Psoas muscle (tissue), 8 donors: ENCODE measurements around the gene B4GALT2. TPM values are rescaled to one million over a fixed set of nuclear protein-coding genes. Genes with fewer than 3 reads are reported as not detected.

Experiments used
- ATAC-seq, 4 donors: fragments of 200-7000 bp; cut with Tn5 transposase; one replicate each; pipeline ENCODE4 v1.9.1; 2020; ENCODE audit warnings: moderate library complexity in 3 of 4, mild to moderate bottlenecking in 2 of 4
- DNase-seq, 2 donors: peaks; one replicate each; pipeline ENCODE4 v3.0.0-alpha.2; 2020
- H3K27ac ChIP-seq: fragments of 200-600 bp; one replicate; pipeline ENCODE4 v1.8.0; 2022
- H3K27me3 ChIP-seq, 3 donors: fragments of 200-600 bp in 1 of 3; one replicate each; pipeline versions ENCODE4 v1.6.1 to v1.8.0; 2013 to 2022; ENCODE audit warnings: low read length in 2 of 3, mild to moderate bottlenecking in 2 of 3, moderate library complexity in 1 of 3; ENCODE audit not compliant: insufficient read depth in 3 of 3
- H3K36me3 ChIP-seq, 2 donors: fragments of 200-600 bp in 1 of 2; one replicate each; pipeline versions ENCODE4 v1.6.1 to v1.8.0; 2013 to 2022; ENCODE audit warnings: low read depth in 1 of 2, mild to moderate bottlenecking in 1 of 2, moderate library complexity in 1 of 2; ENCODE audit not compliant: insufficient read depth in 1 of 2
- H3K4me1 ChIP-seq: fragments of 200-600 bp; one replicate; pipeline ENCODE4 v1.8.0; 2022
- H3K4me3 ChIP-seq: fragments of 200-600 bp; one replicate; pipeline ENCODE4 v1.8.0; 2022; ENCODE audit warnings: mild to moderate bottlenecking
- H3K9me3 ChIP-seq: fragments of 200-600 bp; one replicate; pipeline ENCODE4 v1.8.0; 2022
- WGBS, 3 donors: extraction: QIAGEN DNeasy Blood & Tissue Kit; methylation state at CpG; one replicate each; pipeline versions ENCODE4 v1.1.6 to v1.1.7; 2013; 5-methylcytosine and 5-hydroxymethylcytosine counted together
- intact Hi-C, 2 donors: fragments of 100-400 bp; cut with DNase I; formaldehyde crosslinking; loops; one replicate each; pipeline versions ENCODE4 v1.11.0 to v1.14.2; 2022
- polyA plus RNA-seq, 3 donors: library from polyadenylated mRNA; stranded (reverse); fragments of 200-250 nt; gene quantifications; one replicate each; pipeline ENCODE4 v1.2.3, GENCODE V29; 2013
- total RNA-seq, 4 donors: library from RNA; stranded (reverse); fragmentation: NEBNext Ultra II Directional in 2 of 4; extraction: Animal tissue kit (Norgen Biotek cat#: 25700) in 2 of 4; gene quantifications; one replicate each; pipeline versions ENCODE4 v1.2.1 to v1.2.4, GENCODE V29; 2021 to 2023
- TF ChIP-seq, protein P1 (sequence below): fragments of 200-600 bp; IDR thresholded peaks from one replicate; pipeline ENCODE4 v1.8.0; 2022; ENCODE audit warnings: antibody characterized with exemption
- donor health status: healthy with polysubstance abuse.
- donor health status: DM: no; HTN: no; CAD: no; lungs with moderate emphysema.
- donor health status: Bipolar disorder and iron deficiency.
- donor health status: healthy.
- donor health status: DM: yes; HTN: yes; CAD: no.
- donor health status: DM: no; HTN: no; CAD: no.
- donor health status: DM: no; HTN: no; CAD: no.
- donor health status: DM: yes; HTN: yes; CAD: no.

Gene B4GALT2
- total and polyA plus RNA-seq, 7 donors, result 33.5 to 81.0 (median 54.9) TPM

DNA sequence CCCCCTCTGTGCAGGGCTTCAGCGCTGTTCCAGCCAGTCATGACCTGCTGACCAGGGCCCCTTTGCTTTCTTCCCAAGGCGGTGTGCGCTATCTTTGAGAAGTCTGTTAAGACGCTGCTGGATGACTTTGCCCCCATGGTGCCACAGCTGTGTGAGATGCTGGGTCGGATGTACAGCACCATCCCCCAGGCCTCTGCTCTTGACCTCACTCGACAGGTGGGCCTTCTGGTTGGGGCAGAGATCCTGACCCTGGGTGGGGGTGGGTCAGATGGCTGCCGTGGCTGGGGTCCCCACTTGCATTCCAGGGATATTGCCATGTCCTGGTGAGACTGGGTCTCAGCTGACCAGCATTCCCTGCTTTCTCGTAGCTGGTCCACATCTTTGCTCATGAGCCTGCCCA lies 18.2 kb upstream of the B4GALT2 start:
- WGBS, 3 donors, result 83 to 92% (median 87%) methylated on average over 7 to 8 of the region's 8 CpGs
- Histone ChIP-seq H3K36me3 (peaks cover 0 to 100% of the 10 kb centered on the region in 2 donors), H3K27me3 (no peaks in the 10 kb centered on the region), H3K27ac (no peak overlapping the region), H3K9me3 (no peaks in the 10 kb centered on the region), H3K4me1 (no peaks in the 10 kb centered on the region), H3K4me3 (no peak overlapping the region)
- ATAC-seq, result no peak
- intact Hi-C loops, result no loop called here
- no peak for DNase-seq
- TF ChIP-seq, protein P1, sequence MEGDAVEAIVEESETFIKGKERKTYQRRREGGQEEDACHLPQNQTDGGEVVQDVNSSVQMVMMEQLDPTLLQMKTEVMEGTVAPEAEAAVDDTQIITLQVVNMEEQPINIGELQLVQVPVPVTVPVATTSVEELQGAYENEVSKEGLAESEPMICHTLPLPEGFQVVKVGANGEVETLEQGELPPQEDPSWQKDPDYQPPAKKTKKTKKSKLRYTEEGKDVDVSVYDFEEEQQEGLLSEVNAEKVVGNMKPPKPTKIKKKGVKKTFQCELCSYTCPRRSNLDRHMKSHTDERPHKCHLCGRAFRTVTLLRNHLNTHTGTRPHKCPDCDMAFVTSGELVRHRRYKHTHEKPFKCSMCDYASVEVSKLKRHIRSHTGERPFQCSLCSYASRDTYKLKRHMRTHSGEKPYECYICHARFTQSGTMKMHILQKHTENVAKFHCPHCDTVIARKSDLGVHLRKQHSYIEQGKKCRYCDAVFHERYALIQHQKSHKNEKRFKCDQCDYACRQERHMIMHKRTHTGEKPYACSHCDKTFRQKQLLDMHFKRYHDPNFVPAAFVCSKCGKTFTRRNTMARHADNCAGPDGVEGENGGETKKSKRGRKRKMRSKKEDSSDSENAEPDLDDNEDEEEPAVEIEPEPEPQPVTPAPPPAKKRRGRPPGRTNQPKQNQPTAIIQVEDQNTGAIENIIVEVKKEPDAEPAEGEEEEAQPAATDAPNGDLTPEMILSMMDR, result no peak

DNA sequence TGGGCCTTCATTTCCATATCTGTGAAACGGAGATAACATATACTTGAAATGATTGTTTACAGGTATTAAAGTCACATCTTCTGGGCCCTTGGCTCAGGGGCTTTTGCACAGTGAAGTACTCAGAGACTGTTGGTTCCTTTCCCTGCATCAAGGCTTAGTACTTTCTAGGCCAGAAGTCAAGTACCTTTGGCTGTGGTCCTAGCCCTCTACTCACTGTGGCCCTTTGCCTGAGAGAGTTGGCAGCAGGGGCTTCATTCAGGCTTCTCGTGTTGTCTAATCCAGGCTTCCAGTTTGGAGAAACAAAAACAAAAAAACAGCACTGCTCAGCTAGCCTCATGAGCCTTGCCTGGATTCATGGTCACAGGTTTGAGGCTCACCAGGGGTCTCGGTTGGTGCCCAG lies 17.3 kb upstream of the B4GALT2 start:
- 70 to 80% (median 77%) methylated on average over 3 of the region's 3 CpGs for WGBS, 3 donors
- TF ChIP-seq, protein P1, result no peak
- ATAC-seq (no peak), DNase-seq (no peak)
- Histone ChIP-seq H3K4me3 (no peak overlapping the region), H3K27ac (no peak overlapping the region), H3K36me3 (peaks cover 0 to 100% of the 10 kb centered on the region in 2 donors), H3K9me3 (no peaks in the 10 kb centered on the region), H3K27me3 (no peaks in the 10 kb centered on the region), H3K4me1 (no peaks in the 10 kb centered on the region)
- intact Hi-C loops, result no loop called here

DNA sequence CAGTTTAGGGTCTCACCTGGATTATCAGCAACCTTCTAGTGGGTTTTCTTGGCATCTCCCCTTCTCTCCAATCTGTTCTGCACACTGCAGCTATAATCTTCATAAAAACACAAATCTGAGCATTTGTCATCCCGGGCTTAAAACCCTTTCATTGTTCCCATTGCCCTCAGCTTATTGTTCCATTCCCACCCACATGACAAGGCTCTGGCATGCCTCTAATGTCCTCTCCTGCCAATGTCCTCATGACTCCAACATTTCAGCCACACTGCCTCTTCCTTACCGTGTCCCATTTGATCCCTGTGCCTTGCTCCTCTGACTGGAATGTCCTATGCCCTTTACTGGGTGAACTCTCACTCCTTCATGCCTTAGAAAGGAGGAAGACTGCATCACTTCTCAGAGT lies 16.7 kb upstream of the B4GALT2 start:
- intact Hi-C loops, result no loop called here

DNA sequence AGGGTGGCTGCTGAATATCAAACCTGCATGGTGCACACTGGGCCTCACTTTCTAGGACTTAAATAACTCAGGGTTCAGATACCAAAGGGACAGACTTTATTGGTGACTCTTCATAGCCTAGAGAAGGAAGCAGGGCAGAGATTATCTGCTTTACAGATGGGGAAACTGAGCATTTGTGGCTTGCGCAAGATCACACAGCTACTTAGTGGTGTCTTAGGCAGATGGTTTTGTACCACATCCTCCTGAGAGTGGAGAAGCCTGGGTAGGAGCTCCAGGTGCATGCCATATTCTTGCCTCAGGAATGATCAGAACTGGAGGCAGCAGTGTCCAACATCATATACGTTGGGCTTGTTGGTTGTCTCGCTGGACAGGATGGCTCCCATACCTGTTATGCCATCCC lies 16.0 kb upstream of the B4GALT2 start:
- Histone ChIP-seq H3K9me3 (no peaks in the 10 kb centered on the region), H3K27me3 (no peaks in the 10 kb centered on the region), H3K4me3 (no peak overlapping the region), H3K36me3 (peaks cover 0 to 100% of the 10 kb centered on the region in 2 donors), H3K4me1 (no peaks in the 10 kb centered on the region), H3K27ac (no peak overlapping the region)
- ATAC-seq, result no peak
- TF ChIP-seq, protein P1, result no peak
- intact Hi-C loops, result no loop called here
- 88 to 93% (median 93%) methylated on average over 3 of the region's 3 CpGs for WGBS, 3 donors
- DNase-seq, result no peak

More for the DNA sequence above, 16.7 kb upstream of the B4GALT2 start:
- ATAC-seq (peak in 1 of 4 donors; percentile 31), DNase-seq (no peak)
- Histone ChIP-seq H3K27me3 (no peaks in the 10 kb centered on the region), H3K4me1 (no peaks in the 10 kb centered on the region), H3K27ac (no peak overlapping the region), H3K36me3 (peaks cover 0 to 100% of the 10 kb centered on the region in 2 donors), H3K4me3 (no peak overlapping the region), H3K9me3 (no peaks in the 10 kb centered on the region)
- TF ChIP-seq, protein P1, result no peak
- WGBS, 3 donors, result 52 to 78% (median 56%) methylated on average over 2 of the region's 2 CpGs

DNA sequence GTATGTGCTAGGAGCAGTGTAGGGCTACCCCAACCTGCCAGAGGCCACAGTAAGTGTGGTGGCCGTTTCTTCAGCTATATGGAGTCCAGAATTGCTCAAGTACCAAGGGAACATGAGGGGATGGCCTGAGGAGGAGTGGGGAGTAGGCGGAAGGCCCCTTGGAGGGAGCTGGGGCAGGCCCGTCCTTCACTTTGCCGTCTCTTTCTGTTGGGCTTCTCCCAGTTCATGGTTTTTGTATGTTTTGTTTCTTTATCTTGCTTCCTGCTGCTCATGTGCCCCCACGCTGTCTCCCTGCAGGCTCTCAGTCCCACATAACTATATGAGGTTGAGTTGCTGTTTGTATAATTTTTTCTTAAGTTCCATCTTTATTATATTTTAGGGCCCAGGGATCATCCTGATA lies 15.1 kb upstream of the B4GALT2 start:
- no peak for DNase-seq
- H3K36me3 ChIP-seq, result peaks cover 0 to 91% of the 10 kb centered on the region in 2 donors
- H3K4me3 ChIP-seq, result no peak overlapping the region
- WGBS, 3 donors, result 76 to 83% (median 82%) methylated on average over 5 of the region's 5 CpGs
- H3K4me1 ChIP-seq, result no peaks in the 10 kb centered on the region
- TF ChIP-seq, protein P1, result no peak
- no peaks in the 10 kb centered on the region for H3K27me3 ChIP-seq
- ATAC-seq, result no peak
- no peaks in the 10 kb centered on the region for H3K9me3 ChIP-seq
- H3K27ac ChIP-seq, result no peak overlapping the region
- intact Hi-C loops, result no loop called here
